Loucy (cell line): ENCODE results near the gene SHMT2.

Source experiments
- CTCF ChIP-seq: fragments of 200-600 bp; sonication (generic); conservative IDR thresholded peaks from 2 replicates; pipeline ENCODE4 v1.5.1; 2014; ENCODE audit warnings: mild to moderate bottlenecking, antibody characterized with exemption, low read length
- EZH2phosphoT487 ChIP-seq: fragments of 200-600 bp; IDR thresholded peaks from 2 replicates; pipeline ENCODE4 v1.6.1; 2018; ENCODE audit warnings: antibody characterized with exemption, mild to moderate bottlenecking, moderate library complexity, borderline replicate concordance

GRCh38 chr12:57203791-57204190, 25.7 kb upstream of the SHMT2 start:
- no peak for TF ChIP-seq CTCF
- TF ChIP-seq EZH2phosphoT487, result no peak
